ENCODE data around the gene MPPED1. TPM values are rescaled to one million over a fixed set of nuclear protein-coding genes. Genes with fewer than 3 reads are reported as not detected.

The MPPED1 gene
- total RNA-seq, 2 experiments from 2014 or later: not detected

- H3K4me1 Mint-ChIP-seq (ENCODE audit: low read depth): no peaks in the 10 kb centered on the region
- intact Hi-C loops (cut with micrococcal nuclease): no loop called here
- CTCF ChIA-PET: interaction anchor here (0.5 kb wide), 1 partner anchor 374 kb away, joined by 3 read pairs; no protein-coding TSS in a partner anchor
- no peak overlapping the region for H3K4me3 Mint-ChIP-seq
- no peaks in the 10 kb centered on the region for H3K36me3 Mint-ChIP-seq (ENCODE audit: low read depth)
- no peak for DNase-seq
- H3K9me3 Mint-ChIP-seq: no peaks in the 10 kb centered on the region
- H3K27me3 Mint-ChIP-seq (ENCODE audit: low read depth): peaks cover 16% of the 10 kb centered on the region
- H3K27ac Mint-ChIP-seq: no peak overlapping the region
Measured at GRCh38 chr22:43528601-43529360, 117.0 kb downstream of the MPPED1 start.

GRCh38 chr22:43529461-43529860 is 117.6 kb downstream of the MPPED1 start:
- DNase-seq: no peak
- no peak overlapping the region for H3K4me3 Mint-ChIP-seq
- intact Hi-C loops (cut with micrococcal nuclease): no loop called here
- no peak overlapping the region for H3K27ac Mint-ChIP-seq
- no peaks in the 10 kb centered on the region for H3K36me3 Mint-ChIP-seq (ENCODE audit: low read depth)
- H3K4me1 Mint-ChIP-seq (ENCODE audit: low read depth): no peaks in the 10 kb centered on the region
- H3K9me3 Mint-ChIP-seq: no peaks in the 10 kb centered on the region
- CTCF ChIA-PET: interaction anchor here (0.5 kb wide), 1 partner anchor 374 kb away, joined by 3 read pairs; no protein-coding TSS in a partner anchor
- peaks cover 16% of the 10 kb centered on the region for H3K27me3 Mint-ChIP-seq (ENCODE audit: low read depth)

GRCh38 chr22:43529934-43530333 is 118.1 kb downstream of the MPPED1 start:
- Mint-ChIP-seq H3K36me3 (ENCODE audit: low read depth) (no peaks in the 10 kb centered on the region), H3K4me3 (no peak overlapping the region), H3K9me3 (no peaks in the 10 kb centered on the region), H3K27ac (no peak overlapping the region), H3K4me1 (ENCODE audit: low read depth) (no peaks in the 10 kb centered on the region), H3K27me3 (ENCODE audit: low read depth) (peaks cover 15% of the 10 kb centered on the region)
- no peak for DNase-seq
- CTCF ChIA-PET: no interaction called here
- intact Hi-C loops (cut with micrococcal nuclease): no loop called here

- Mint-ChIP-seq H3K9me3 (no peaks in the 10 kb centered on the region), H3K4me1 (ENCODE audit: low read depth) (no peaks in the 10 kb centered on the region), H3K27ac (no peak overlapping the region), H3K27me3 (ENCODE audit: low read depth) (peaks cover 8% of the 10 kb centered on the region), H3K36me3 (ENCODE audit: low read depth) (no peaks in the 10 kb centered on the region), H3K4me3 (no peak overlapping the region)
- intact Hi-C loops (cut with micrococcal nuclease): no loop called here
- no peak for DNase-seq
- CTCF ChIA-PET: no interaction called here
Measured at GRCh38 chr22:43530349-43531201, 118.8 kb downstream of the MPPED1 start.

- Mint-ChIP-seq H3K27ac (no peak overlapping the region), H3K9me3 (no peaks in the 10 kb centered on the region), H3K4me3 (no peak overlapping the region), H3K4me1 (ENCODE audit: low read depth) (no peaks in the 10 kb centered on the region), H3K36me3 (ENCODE audit: low read depth) (no peaks in the 10 kb centered on the region), H3K27me3 (ENCODE audit: low read depth) (peaks cover 6% of the 10 kb centered on the region)
- intact Hi-C loops (cut with micrococcal nuclease): no loop called here
- DNase-seq: no peak
- CTCF ChIA-PET: no interaction called here
Measured at GRCh38 chr22:43531651-43532050, 119.8 kb downstream of the MPPED1 start.

- Mint-ChIP-seq H3K4me3 (no peak overlapping the region), H3K36me3 (ENCODE audit: low read depth) (no peaks in the 10 kb centered on the region), H3K4me1 (ENCODE audit: low read depth) (no peaks in the 10 kb centered on the region), H3K9me3 (no peaks in the 10 kb centered on the region), H3K27me3 (ENCODE audit: low read depth) (peaks cover 5% of the 10 kb centered on the region), H3K27ac (no peak overlapping the region)
- no peak for DNase-seq
- intact Hi-C loops (cut with micrococcal nuclease): no loop called here
- CTCF ChIA-PET: no interaction called here
Measured at GRCh38 chr22:43532301-43533155, 120.7 kb downstream of the MPPED1 start.

GRCh38 chr22:43533156-43533530 is 121.3 kb downstream of the MPPED1 start:
- H3K4me3 Mint-ChIP-seq: no peak overlapping the region
- intact Hi-C loops (cut with micrococcal nuclease): no loop called here
- no peaks in the 10 kb centered on the region for H3K4me1 Mint-ChIP-seq (ENCODE audit: low read depth)
- H3K9me3 Mint-ChIP-seq: no peaks in the 10 kb centered on the region
- peaks cover 5% of the 10 kb centered on the region for H3K27me3 Mint-ChIP-seq (ENCODE audit: low read depth)
- no peak for DNase-seq
- no peaks in the 10 kb centered on the region for H3K36me3 Mint-ChIP-seq (ENCODE audit: low read depth)
- CTCF ChIA-PET: no interaction called here
- H3K27ac Mint-ChIP-seq: no peak overlapping the region

GRCh38 chr22:43533656-43534428 is 122.0 kb downstream of the MPPED1 start:
- peaks cover 5% of the 10 kb centered on the region for H3K27me3 Mint-ChIP-seq (ENCODE audit: low read depth)
- DNase-seq: no peak
- H3K27ac Mint-ChIP-seq: no peak overlapping the region
- CTCF ChIA-PET: no interaction called here
- no peaks in the 10 kb centered on the region for H3K9me3 Mint-ChIP-seq
- H3K36me3 Mint-ChIP-seq (ENCODE audit: low read depth): no peaks in the 10 kb centered on the region
- H3K4me1 Mint-ChIP-seq (ENCODE audit: low read depth): no peaks in the 10 kb centered on the region
- intact Hi-C loops (cut with micrococcal nuclease): no loop called here
- no peak overlapping the region for H3K4me3 Mint-ChIP-seq

- CTCF ChIA-PET: no interaction called here
- no peaks in the 10 kb centered on the region for H3K4me1 Mint-ChIP-seq (ENCODE audit: low read depth)
- intact Hi-C loops (cut with micrococcal nuclease): no loop called here
- no peak overlapping the region for H3K27ac Mint-ChIP-seq
- H3K36me3 Mint-ChIP-seq (ENCODE audit: low read depth): no peaks in the 10 kb centered on the region
- peaks cover 7% of the 10 kb centered on the region for H3K27me3 Mint-ChIP-seq (ENCODE audit: low read depth)
- no peak overlapping the region for H3K4me3 Mint-ChIP-seq
- DNase-seq: no peak
- H3K9me3 Mint-ChIP-seq: no peaks in the 10 kb centered on the region
Measured at GRCh38 chr22:43534916-43535315, 123.1 kb downstream of the MPPED1 start.

GRCh38 chr22:43535336-43535735 is 123.5 kb downstream of the MPPED1 start:
- no peak for DNase-seq
- CTCF ChIA-PET: no interaction called here
- intact Hi-C loops (cut with micrococcal nuclease): no loop called here
- H3K36me3 Mint-ChIP-seq (ENCODE audit: low read depth): no peaks in the 10 kb centered on the region
- H3K4me1 Mint-ChIP-seq (ENCODE audit: low read depth): no peaks in the 10 kb centered on the region
- no peak overlapping the region for H3K27ac Mint-ChIP-seq
- H3K4me3 Mint-ChIP-seq: no peak overlapping the region
- peaks cover 7% of the 10 kb centered on the region for H3K27me3 Mint-ChIP-seq (ENCODE audit: low read depth)
- H3K9me3 Mint-ChIP-seq: no peaks in the 10 kb centered on the region

- no peaks in the 10 kb centered on the region for H3K4me1 Mint-ChIP-seq (ENCODE audit: low read depth)
- H3K4me3 Mint-ChIP-seq: no peak overlapping the region
- CTCF ChIA-PET: interaction anchor here (0.7 kb wide), 1 partner anchor 33 kb away, joined by 4 read pairs; no protein-coding TSS in a partner anchor
- peaks cover 7% of the 10 kb centered on the region for H3K27me3 Mint-ChIP-seq (ENCODE audit: low read depth)
- H3K36me3 Mint-ChIP-seq (ENCODE audit: low read depth): no peaks in the 10 kb centered on the region
- H3K9me3 Mint-ChIP-seq: no peaks in the 10 kb centered on the region
- intact Hi-C loops (cut with micrococcal nuclease): no loop called here
- no peak overlapping the region for H3K27ac Mint-ChIP-seq
- no peak for DNase-seq
Measured at GRCh38 chr22:43535741-43536140, 123.9 kb downstream of the MPPED1 start.

Data from activated naive CD4-positive, alpha-beta T cell treated with anti-CD3 and anti-CD28 coated beads for 36 hours (primary cell).